NCI-H510A (cell line): ENCODE data around the gene PRDX5.

Source experiments
- DNase-seq: peaks from one replicate; lab custom pipeline; 2025; lab: John Stamatoyannopoulos, UW

PRDX5 gene

DNA sequence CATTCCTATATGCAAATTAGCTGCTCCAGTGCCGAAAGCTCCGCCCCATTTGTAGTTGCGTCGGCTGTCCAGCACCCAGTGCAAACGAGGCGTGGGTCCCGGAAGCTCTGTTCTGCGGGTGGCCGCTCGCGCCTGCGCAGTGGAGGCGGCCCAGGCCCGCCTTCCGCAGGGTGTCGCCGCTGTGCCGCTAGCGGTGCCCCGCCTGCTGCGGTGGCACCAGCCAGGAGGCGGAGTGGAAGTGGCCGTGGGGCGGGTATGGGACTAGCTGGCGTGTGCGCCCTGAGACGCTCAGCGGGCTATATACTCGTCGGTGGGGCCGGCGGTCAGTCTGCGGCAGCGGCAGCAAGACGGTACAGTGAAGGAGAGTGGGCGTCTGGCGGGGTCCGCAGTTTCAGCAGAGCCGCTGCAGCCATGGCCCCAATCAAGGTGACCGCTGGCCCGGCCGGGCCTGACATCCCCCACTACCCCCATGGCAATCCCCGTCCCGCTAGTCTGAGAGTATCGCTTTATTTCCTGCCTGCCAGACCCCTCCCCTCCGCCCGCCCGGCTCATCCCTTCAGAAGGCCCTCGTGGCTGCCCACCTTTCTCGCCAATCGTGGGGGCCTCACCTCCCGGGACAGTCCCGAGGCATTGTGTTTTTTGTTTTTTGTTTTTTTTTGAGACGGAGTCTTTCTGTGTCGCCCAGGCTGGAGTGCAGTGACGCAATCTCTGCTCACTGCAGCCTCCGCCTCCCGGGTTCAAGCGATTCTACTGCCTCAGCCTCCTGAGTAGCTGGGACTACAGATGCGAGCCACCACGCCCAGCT lies at the start of gene PRDX5:
Gene PRDX5, plus strand, starts transcription at position 161 of the 805 bp plus-strand sequence. Its CDS starts 95 bp downstream, at position 256.
- peak; percentile 91 for DNase-seq

DNA sequence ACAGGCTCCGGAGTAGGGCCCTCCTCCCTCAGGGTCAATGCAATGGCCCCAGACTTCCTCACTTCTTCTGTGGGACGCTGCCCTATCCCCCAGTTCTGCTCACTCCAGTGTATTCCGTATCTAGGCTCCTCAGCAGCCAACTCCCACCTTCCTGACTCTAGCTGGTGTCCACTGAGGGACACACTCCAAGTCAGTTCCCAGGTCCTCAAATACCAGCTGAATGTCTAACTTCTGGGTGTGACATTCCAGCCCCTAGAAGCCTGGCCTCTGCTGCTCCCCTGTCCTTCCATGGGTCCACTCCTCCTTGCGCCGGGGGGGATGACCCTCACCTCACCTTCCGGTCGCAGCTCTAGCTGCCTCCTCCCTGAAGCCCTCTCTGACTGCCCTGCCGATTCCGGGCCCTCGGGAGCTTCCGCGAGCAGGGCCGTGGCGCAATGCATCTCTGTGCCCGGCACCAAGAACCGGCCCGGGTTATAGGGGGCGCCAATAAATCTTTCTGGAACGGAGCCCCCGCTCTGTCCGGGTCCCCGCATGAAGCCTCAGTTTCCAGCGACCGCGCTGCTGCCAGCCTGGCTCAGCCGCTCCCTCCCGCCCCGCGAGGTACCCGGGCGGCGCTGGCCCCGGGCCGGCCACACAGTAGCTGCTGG lies 48.9 kb upstream of the PRDX5 start:
- no peak for DNase-seq

DNA sequence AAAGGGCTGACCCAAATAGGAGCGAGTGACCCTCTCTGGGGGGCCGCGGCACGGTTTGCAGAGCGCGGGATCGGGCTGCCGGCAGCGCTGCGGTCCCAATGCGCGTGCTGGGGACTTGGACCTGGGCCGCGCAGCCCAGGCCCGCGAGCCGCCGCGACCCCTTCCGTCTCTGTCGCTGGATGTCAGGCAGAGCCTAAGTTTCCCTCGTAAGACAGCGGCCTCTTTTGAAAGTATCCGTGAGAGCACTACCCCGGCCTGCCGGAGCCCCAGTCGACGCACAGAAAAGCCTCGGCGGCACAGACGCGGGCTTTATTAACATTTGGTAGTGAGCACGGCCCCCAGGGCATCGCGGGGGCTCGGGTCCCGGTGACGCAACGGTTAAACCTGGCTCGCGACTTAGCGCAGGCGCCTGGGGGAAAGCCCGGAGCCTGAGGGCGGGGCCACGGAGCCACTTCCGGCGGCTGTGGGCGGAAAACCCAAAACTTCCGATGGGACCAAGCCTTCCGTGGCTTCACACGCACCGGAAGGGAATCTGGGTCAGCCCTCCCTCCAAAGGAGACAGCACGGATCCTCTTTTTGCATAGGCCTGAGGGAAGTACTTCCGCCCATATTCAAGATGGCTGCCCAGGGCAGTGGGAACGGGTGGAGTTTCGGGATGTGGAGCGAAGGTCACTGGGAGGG lies 48.2 kb upstream of the PRDX5 start:
- peak; percentile 99 for DNase-seq

DNA sequence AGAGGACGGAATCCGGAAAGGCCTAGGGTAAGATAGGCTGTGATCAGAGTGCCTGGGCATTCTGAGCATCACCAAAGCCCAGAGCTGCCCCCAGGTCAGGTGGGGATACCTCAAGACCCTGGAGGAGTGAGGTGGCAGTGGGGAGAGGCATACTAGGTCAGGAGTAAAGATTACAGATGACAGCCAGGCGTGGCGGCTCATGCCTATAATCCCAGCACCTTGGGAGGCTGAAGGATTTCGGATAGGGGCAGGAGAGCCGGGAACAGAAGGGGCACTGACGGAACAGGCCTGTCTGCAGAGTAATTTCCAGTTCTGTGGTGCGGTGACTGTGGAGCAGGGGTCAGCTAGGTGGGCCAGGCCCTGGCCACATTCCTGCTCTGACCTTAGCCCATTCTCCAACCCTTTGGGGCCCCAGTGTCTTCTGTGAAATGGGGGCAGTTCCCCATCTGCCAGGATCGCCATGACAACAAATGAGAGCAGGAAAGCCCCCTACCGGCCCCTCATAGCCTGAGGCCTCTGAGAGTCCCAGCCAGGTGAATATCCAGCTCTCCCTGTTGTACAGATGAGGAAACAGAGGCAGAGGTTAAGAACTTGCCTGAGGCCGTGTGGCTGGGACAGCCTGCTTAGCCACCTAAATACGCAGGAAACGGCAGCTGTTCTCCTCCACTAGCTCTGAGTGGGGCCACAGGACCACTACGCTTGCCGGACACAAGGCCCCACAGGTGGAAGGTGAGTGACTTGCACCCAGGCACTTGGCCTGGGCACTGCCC lies 42.7 kb upstream of the PRDX5 start:
- no peak for DNase-seq

DNA sequence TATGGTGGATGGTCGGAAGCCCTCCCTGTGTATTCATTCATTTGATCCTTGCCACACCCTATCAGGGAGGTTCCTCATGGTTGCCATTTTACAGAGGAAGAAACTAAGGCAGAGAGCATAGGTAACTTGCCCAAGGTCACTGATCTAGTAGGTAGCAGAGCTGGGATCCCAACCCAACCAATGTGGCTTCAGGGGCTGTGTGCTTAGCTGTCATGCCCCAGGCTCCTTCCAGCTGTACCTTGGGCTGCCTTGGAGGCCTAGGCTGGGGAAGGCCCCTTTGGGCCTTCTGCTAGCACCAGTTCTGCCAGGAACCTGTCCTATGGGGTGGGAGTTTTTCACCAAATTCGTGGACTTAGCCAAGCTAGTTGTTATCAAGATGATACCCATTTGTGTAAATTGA lies 42.1 kb upstream of the PRDX5 start:
- no peak for DNase-seq

DNA sequence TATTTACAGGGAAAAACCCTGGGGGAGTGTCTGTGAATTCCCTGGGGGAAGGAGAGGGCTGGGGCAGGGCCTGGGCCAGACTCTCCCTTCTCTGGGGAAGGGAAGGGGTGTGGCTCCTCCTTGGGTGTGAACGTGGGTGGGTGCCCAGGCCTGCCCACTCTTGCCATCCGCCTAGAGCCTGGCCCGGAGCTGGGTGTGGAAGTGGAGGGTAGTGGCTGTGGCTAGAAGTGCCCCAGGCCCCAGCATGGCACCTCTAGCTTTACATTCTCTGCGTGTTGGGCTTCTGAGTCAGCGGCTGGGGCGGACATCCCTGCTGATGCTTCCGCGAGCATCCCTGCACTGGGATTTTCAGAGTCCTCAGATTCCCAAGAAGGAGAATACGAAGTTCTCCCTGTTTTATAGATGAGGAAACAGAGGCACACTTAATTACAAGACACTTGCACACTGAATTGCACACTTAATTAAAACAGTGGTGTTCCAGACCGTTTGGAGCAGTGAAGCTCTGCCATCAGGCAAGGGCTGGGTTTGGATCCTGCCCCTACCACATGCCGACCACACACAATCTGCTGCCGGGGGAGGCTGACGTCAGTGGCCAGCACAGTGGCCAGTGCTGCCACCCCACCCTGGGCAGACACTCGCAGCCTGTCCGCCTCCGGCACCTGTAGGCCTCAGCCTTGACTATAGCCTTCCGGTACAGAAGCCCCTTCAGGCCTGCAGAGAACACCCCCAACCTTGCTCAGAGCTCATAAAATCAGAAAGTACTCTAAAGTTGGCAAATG lies 41.1 kb upstream of the PRDX5 start:
- no peak for DNase-seq

DNA sequence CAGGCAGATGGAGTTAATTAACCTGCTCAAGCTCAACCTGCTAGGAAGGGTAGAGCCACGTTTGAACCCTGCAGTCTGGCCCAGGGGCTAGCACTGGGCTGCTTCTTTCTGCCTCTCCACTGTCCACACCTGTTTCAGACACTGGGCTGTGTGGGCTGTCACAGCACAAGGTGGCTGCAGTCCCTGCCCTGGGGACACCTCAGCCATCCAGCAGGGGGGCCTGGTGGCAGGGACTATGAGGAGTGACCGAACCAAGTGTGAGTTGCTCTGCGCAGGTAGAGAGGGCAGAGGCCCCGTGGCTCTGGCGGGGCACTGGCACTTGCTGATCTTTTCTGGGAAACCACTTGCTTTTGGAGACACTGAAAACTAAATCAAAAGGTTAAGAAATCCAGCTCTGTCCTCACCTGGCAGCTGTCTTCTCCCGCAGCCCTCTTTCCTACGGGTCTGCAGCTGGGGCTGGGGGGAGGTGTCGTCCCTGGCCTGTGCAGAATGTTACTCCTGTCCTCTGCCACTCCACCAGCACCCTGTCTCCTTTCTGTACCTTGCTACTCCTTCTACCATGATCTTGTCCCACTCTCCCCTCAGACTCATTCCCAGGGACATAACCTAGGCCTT lies 39.2 kb upstream of the PRDX5 start:
- DNase-seq = no peak

DNA sequence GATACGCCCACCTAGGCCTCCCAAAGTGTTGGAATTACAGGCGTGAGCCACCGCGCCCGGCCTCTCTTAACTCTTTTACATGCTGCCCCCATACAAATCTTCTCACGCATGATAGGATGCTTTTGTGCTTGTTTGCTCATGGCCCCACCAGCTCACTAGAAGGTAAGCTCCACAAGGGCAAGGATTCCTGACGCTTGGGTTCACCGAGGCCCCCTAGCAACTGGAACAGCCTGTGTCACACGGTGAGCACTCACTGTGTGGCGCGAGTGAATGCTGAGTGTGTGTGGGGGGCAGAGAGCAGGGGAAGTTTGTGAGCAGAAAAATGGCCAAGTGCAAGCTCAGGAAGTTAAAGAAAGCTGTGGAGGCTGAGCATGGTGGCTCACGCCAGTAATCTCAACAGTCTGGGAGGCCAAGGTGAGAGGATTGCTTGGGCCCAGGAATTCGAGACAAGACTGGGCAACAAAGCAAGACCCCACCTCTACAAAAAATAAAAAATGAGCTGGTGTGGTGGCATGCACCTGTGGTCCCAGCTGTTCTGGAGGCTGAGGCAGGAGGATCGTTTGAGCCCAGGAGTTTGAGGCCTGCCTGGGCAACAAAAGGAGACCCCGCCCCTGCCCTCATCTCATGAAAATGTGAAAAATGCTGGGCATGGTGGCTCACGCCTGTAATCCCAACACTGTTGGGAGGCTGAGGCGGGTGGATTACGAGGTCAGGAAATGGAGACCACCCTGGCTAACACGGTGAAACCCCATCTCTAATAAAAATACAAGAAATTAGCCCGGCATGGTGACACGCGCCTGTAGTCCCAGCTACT lies 35.8 kb upstream of the PRDX5 start:
- no peak for DNase-seq

DNA sequence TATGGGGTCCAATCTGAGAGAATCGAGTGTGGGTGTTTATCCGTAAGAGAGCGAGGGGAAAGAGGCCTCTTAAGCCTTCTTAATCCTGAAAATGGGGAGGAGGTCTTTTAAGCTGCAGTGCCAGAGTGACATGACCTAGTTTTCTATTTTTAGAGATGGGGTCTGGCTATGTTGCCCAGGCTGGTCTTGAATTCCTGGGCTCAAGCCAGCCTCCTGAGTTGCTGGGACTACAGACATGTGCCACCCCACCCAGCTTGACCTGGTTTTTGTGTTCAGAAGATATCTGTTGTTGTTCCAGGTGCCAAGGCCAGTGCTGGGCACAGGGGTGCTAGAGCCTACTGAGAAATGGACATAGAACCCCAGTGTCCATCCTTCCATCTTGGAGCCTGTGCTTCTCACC lies 34.8 kb upstream of the PRDX5 start:
- DNase-seq = no peak

DNA sequence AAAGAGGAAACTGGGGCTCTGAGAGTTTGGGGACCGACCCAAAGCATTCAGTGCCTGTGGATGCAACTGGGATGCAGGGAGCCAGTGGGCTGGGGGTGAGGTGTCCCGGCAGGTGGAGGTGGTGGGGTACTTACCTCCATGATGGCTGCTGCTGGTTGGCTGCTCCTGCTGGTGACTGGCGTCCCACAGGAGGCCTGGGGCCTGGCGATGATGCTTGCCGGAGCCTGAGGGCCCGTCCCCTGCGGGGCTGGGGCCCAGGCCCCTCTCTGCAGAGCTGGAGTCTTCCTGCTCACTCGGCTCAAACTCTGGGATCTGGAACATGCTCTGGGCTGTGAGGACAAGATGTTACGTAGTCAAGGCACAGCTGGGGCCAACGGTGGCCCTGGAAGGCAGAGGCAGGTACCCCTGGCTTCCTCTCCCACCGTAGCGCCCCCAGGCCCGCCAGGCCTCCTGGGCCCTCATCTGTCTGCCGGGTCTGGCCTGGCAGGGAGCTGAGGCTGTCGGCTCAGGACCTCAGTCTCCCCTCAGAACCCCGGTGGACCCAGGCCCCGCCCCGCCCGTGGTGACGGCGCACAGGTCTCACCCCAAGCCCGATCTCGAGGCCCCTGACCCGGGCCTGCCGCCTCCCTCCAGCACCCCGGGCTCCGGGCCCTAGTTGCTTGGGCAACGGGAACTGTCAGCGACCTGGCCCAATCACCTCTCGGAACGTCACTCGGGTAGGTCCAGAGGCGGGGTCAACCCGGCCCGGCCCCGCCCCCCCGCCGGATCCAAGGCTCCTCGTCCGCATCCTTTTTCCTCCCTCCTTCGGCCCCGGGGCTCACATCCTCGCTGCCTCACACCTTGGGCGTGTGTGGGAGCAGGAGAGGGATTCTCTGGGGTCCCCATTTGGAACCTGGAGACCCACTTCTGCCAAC lies 33.6 kb upstream of the PRDX5 start, which contains the start of gene BAD:
Gene BAD, minus strand, starts transcription at position 618 of the 914 bp plus-strand sequence. Its CDS starts 297 bp downstream, at position 321.
- DNase-seq = peak; percentile 88

DNA sequence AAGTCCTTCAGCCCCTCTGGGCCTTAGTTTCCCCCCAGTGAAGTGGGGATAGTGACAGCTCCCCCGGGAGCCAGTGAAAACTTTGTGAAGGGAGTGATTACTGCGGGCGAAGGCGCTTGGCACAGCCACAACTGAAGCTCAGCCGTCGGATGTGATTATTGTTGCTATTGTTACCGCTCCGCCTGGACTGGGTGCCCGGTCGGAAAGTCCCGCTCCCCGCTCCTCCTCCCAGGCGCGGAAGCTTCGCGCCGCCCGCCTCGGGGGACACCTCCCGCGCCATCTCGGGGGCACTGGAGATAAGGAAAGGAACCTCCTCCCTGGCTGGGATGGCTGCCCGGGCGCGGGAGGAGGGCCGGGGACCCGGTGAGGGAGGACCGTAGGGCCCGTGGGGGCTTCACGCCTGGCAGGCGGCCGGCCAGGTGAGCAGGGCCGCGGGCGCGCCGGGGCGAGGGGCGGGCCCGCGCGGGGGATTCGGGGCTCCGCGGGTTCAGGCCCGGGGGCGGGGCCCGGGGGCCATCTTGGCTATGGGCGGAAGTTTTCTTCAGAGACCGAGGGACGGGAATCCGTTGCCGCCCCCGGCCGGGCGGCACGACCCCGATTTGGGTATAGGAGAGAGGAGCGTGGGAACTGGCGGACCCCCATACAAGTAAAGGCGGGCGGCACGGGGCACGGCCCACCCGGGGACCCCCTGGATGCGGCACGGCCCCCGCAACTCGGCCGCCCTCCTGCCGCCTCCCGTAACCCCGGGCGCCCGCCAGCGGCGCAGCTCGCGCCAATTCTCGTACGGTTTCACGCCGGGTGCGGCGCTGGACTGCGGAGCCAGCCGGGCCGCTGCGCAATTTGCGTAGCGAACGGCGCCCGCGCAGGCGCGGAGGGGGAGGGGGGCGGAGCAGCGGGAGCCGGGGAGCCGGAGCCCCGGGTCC lies 32.7 kb upstream of the PRDX5 start, which contains the start of gene GPR137:
Gene GPR137, plus strand, starts transcription at position 887 of the 923 bp plus-strand sequence. CDS start 677 bp downstream, outside the sequence.
- DNase-seq = peak; percentile 67

DNA sequence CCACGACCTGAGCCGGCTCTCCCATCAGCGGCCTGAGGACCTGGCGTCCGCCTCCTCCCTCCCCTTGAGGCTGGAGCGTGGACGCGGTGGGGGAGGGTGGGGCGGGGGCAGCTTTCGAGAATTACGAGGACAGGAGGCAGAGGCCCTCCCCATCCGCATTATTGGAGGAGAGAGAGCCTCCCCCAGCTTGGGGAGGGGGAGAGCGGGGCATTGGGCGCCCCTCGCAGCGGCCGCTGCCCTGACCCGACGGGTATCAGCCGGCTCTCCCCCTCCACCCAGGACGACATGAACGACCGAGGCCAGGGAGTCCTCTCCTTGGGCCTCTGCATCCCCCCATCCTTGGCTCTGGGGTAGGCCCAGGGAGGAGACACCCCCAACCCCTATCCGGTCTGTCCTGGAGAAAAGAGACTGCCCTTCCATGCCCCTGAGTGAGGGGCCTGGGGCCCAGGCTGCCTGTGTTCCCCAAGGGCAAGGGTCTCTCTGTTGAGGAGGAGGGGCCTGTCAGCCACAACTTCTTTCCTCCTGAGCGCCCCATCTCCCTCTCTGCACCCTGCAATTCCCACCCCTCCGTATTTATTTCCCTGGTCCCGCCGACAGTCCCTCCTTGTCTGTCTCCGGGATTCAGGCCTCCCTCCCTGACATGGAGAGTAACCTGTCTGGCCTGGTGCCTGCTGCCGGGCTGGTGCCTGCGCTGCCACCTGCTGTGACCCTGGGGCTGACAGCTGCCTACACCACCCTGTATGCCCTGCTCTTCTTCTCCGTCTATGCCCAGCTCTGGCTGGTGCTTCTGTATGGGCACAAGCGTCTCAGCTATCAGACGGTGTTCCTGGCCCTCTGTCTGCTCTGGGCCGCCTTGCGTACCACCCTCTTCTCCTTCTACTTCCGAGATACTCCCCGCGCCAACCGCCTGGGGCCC lies 31.8 kb upstream of the PRDX5 start:
- peak; percentile 27 for DNase-seq

DNA sequence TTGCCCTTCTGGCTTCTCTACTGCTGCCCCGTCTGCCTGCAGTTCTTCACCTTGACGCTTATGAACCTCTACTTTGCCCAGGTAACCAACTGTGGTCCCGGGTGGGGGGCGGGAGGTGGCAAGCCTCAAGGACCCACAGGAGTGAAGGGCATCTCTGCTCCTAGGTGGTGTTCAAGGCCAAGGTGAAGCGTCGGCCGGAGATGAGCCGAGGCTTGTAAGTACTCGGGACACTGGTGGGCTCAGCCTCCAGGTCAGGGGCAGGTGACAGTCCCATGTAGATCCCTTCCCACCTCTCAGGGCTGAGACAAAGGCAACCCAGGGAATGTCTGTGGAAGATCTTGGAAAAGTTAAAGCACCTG lies 31.1 kb upstream of the PRDX5 start:
- no peak for DNase-seq

DNA sequence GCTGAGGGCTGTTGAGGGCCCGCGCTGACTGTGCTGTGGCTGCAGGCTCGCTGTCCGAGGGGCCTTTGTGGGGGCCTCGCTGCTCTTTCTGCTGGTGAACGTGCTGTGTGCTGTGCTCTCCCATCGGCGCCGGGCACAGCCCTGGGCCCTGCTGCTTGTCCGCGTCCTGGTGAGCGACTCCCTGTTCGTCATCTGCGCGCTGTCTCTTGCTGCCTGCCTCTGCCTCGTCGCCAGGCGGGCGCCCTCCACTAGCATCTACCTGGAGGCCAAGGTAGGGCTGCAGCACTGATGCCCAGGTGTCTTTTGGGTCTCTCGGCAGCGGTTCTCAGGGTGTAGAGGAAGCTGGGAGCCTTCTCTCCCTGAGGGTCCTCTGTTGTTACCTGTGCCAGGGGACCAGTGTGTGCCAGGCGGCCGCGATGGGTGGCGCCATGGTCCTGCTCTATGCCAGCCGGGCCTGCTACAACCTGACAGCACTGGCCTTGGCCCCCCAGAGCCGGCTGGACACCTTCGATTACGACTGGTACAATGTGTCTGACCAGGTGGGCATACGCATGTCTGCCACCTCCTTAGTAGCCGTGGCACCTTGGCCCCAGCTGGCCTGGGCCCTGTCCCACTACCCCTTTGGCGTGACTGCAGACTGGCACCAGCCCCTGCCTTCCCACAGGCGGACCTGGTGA lies 30.1 kb upstream of the PRDX5 start:
- DNase-seq = no peak

DNA sequence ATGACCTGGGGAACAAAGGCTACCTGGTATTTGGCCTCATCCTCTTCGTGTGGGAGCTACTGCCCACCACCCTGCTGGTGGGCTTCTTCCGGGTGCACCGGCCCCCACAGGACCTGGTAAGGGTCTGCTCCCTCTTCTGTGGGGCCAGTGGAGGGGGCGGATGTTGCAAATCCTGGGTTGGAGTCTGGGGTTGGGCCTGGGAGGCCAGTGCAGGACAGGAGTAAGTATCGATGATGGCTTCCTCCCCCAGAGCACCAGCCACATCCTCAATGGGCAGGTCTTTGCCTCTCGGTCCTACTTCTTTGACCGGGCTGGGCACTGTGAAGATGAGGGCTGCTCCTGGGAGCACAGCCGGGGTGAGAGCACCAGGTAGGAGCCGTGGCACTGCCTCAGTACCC lies 29.6 kb upstream of the PRDX5 start:
- DNase-seq = no peak

DNA sequence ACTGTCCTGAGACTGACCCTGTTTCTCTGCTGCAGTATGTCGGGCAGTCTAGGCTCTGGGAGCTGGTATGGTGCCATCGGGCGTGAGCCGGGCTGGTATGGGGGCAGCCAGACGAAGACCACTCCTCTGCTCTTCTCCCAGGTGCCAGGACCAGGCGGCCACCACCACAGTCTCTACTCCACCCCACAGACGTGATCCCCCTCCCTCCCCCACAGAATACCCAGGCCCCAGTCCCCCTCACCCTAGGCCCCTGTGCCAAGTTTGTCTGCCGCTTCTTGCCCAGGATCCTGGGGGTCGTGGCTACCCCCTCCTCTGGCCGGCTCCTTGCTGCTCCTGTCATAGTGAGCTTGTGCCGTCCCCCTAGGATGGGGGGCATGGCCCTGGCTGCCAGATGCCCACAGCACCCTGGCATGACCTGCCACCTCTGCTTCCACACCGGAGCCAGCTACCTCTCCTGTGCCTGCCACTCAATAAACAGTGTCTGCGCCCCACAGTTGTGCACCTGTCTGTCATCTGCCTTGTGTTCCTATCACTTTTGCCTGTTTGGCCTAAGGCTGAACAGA lies 28.8 kb upstream of the PRDX5 start:
- DNase-seq = no peak
